Activated CD8-positive, alpha-beta memory T cell treated with anti-CD3 and anti-CD28 coated beads for 24 hours (primary cell): ENCODE measurements around the gene AGFG2.
"Not testable (repeated sequence)": the region's sequence is repeated elsewhere in the genome, so short reads cannot be mapped to it uniquely, and the experiment has no call there.

Source experiments
- DNase-seq: peaks from one replicate; pipeline ENCODE4 v3.0.0-alpha.2; 2020

Gene AGFG2

GRCh38 chr7:100555701-100556100, 16.7 kb downstream of the AGFG2 start:
- DNase-seq, result no peak

GRCh38 chr7:100556541-100556940, 17.5 kb downstream of the AGFG2 start:
- DNase-seq, result no peak

- no peak for DNase-seq
Observed at GRCh38 chr7:100559127-100559526, 20.1 kb downstream of the AGFG2 start.

- no peak for DNase-seq
Observed at GRCh38 chr7:100561491-100562194, 22.6 kb downstream of the AGFG2 start.

GRCh38 chr7:100562195-100563099, 23.4 kb downstream of the AGFG2 start:
- DNase-seq, result no peak

- no peak for DNase-seq
Observed at GRCh38 chr7:100563100-100563564, 24.1 kb downstream of the AGFG2 start.

GRCh38 chr7:100563809-100564400, 24.9 kb downstream of the AGFG2 start:
- peak; percentile 95 for DNase-seq

GRCh38 chr7:100564405-100564804, 25.4 kb downstream of the AGFG2 start:
- not testable (repeated sequence) for DNase-seq

GRCh38 chr7:100565133-100565571, 26.1 kb downstream of the AGFG2 start:
- DNase-seq, result no peak

GRCh38 chr7:100566018-100566531, 27.1 kb downstream of the AGFG2 start:
- no peak for DNase-seq

GRCh38 chr7:100567031-100567730, 28.2 kb downstream of the AGFG2 start:
- DNase-seq, result no peak

GRCh38 chr7:100567751-100568175, 28.8 kb downstream of the AGFG2 start:
- DNase-seq, result no peak

- no peak for DNase-seq
Observed at GRCh38 chr7:100568176-100568895, 29.3 kb downstream of the AGFG2 start.

- peak; percentile 80 for DNase-seq
Observed at GRCh38 chr7:100568896-100569844, 30.2 kb downstream of the AGFG2 start.

- no peak for DNase-seq
Observed at GRCh38 chr7:100570954-100571828, 32.2 kb downstream of the AGFG2 start.

- DNase-seq, result no peak
Observed at GRCh38 chr7:100571829-100572116, 32.8 kb downstream of the AGFG2 start.

- DNase-seq, result no peak
Observed at GRCh38 chr7:100572281-100572948, 33.4 kb downstream of the AGFG2 start.

GRCh38 chr7:100572949-100573675, 34.1 kb downstream of the AGFG2 start:
- no peak for DNase-seq
